ENCODE results near the gene GUCY2C. TPM values are rescaled to one million over a fixed set of nuclear protein-coding genes. Genes with fewer than 3 reads are reported as not detected.

The GUCY2C gene
- total RNA-seq, 3 donors from 2014 or later, result 1.3 TPM; not detected in 2

DNA sequence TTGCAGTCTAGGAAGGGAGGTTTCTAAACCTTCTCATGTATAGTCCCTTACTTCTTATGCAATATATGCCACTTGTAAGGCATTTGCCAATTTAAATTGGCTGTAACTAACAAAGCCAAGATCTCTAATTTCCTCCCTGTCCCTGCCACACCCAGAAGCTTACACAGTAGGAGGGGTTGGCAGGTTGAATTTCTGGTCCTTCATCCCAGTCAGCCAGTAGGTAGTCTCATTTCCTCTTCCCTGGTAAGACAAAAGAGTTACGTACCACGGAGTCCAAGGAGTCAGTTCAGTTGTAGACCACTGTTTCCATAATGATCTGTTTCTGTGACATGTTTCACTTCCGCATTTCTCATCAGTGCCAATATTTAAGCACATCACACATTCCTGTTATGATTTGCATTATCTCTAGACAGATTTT lies 81.7 kb downstream of the GUCY2C start:
- Histone ChIP-seq H3K4me1 (no peaks in the 10 kb centered on the region), H3K36me3 (no peaks in the 10 kb centered on the region), H3K27ac (no peak overlapping the region), H3K4me3 (no peak overlapping the region), H3K9me3 (peaks cover 0 to 11% of the 10 kb centered on the region in 2 donors), H3K27me3 (no peaks in the 10 kb centered on the region)
- TF ChIP-seq POLR2A (IDR thresholded peaks at IDR 0.05) (no peak), POLR2AphosphoS5 (IDR thresholded peaks at IDR 0.05) (no peak)
- TF ChIP-seq, protein P1, sequence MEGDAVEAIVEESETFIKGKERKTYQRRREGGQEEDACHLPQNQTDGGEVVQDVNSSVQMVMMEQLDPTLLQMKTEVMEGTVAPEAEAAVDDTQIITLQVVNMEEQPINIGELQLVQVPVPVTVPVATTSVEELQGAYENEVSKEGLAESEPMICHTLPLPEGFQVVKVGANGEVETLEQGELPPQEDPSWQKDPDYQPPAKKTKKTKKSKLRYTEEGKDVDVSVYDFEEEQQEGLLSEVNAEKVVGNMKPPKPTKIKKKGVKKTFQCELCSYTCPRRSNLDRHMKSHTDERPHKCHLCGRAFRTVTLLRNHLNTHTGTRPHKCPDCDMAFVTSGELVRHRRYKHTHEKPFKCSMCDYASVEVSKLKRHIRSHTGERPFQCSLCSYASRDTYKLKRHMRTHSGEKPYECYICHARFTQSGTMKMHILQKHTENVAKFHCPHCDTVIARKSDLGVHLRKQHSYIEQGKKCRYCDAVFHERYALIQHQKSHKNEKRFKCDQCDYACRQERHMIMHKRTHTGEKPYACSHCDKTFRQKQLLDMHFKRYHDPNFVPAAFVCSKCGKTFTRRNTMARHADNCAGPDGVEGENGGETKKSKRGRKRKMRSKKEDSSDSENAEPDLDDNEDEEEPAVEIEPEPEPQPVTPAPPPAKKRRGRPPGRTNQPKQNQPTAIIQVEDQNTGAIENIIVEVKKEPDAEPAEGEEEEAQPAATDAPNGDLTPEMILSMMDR (IDR thresholded peaks at IDR 0.05), result no peak
- intact Hi-C loops (cut with DNase I; ENCODE audit: low total_unique reads), result no loop called here
- DNase-seq (ENCODE audit: low spot score in 2 of 2), result no peak

GRCh38 chr12:14613718-14614117 lies 82.7 kb downstream of the GUCY2C start:
- Histone ChIP-seq H3K4me3 (no peak overlapping the region), H3K27ac (no peak overlapping the region), H3K27me3 (no peaks in the 10 kb centered on the region), H3K4me1 (no peaks in the 10 kb centered on the region), H3K36me3 (no peaks in the 10 kb centered on the region), H3K9me3 (peaks cover 0 to 13% of the 10 kb centered on the region in 2 donors)
- DNase-seq (ENCODE audit: low spot score in 2 of 2), result no peak
- intact Hi-C loops (cut with DNase I; ENCODE audit: low total_unique reads), result no loop called here
- TF ChIP-seq, protein P1 (IDR thresholded peaks at IDR 0.05), result no peak
- TF ChIP-seq POLR2A (IDR thresholded peaks at IDR 0.05) (no peak), POLR2AphosphoS5 (IDR thresholded peaks at IDR 0.05) (no peak)

DNA sequence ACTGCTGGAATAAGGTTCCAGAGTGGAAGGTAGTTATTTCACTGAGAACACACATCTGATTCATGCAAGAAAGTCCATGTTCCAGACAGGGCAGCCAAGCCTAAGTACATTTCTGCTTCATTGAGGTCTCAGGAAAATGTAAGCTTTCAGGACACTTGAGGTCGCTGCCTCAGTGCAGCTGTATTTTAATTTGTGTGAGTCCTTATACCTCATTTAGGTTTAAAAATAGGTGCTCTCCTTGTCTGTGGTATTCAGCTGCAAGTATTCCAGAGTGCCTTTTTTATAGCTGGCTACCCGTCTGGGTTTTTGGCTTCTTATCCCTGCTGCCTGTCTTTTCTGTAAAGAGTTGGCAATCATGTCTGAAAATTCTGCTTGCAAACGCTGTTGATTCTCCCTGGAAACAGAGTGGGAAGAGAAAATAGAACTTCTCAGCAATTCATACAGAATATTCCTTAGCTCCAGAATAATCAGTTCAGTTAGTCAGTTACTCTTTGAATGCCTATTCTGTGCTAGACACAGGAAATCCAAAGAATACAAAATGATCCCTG lies 83.4 kb downstream of the GUCY2C start:
- Histone ChIP-seq H3K9me3 (peaks cover 0 to 19% of the 10 kb centered on the region in 2 donors), H3K4me1 (no peaks in the 10 kb centered on the region), H3K4me3 (no peak overlapping the region), H3K27ac (no peak overlapping the region), H3K36me3 (no peaks in the 10 kb centered on the region), H3K27me3 (no peaks in the 10 kb centered on the region)
- intact Hi-C loops (cut with DNase I; ENCODE audit: low total_unique reads), result no loop called here
- DNase-seq (ENCODE audit: low spot score in 2 of 2), result no peak
- no peak for TF ChIP-seq POLR2A (IDR thresholded peaks at IDR 0.05)
- TF ChIP-seq, protein P1 (IDR thresholded peaks at IDR 0.05), result no peak
- TF ChIP-seq POLR2AphosphoS5 (IDR thresholded peaks at IDR 0.05), result no peak

DNA sequence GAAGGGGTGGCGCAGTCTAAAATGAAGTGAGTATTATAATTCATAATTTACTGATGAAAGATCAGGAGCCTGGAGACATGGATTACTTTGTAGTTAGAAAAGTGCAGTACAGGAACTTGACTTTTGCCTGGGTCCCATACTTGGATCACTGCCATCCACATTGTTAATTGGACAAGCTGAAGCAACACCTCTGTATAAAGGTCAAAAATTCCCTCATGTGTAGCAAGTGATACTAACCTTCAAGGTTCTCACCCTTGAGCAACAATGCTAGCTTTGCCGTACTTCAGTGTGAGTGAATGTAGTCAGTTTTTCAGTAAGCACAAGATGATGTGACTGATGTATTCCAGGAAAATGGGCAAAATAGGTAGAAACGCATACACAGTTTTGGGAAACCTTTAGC lies 84.1 kb downstream of the GUCY2C start:
- Histone ChIP-seq H3K4me3 (no peak overlapping the region), H3K4me1 (no peaks in the 10 kb centered on the region), H3K27me3 (no peaks in the 10 kb centered on the region), H3K9me3 (peaks cover 0 to 23% of the 10 kb centered on the region in 2 donors), H3K36me3 (no peaks in the 10 kb centered on the region), H3K27ac (no peak overlapping the region)
- no peak for TF ChIP-seq POLR2AphosphoS5 (IDR thresholded peaks at IDR 0.05)
- TF ChIP-seq POLR2A (IDR thresholded peaks at IDR 0.05), result no peak
- TF ChIP-seq, protein P1 (IDR thresholded peaks at IDR 0.05), result no peak
- no peak for DNase-seq (ENCODE audit: low spot score in 2 of 2)
- intact Hi-C loops (cut with DNase I; ENCODE audit: low total_unique reads), result no loop called here

- Histone ChIP-seq H3K4me3 (no peak overlapping the region), H3K27ac (no peak overlapping the region), H3K9me3 (peaks cover 0 to 28% of the 10 kb centered on the region in 2 donors), H3K27me3 (no peaks in the 10 kb centered on the region), H3K36me3 (no peaks in the 10 kb centered on the region), H3K4me1 (no peaks in the 10 kb centered on the region)
- DNase-seq (ENCODE audit: low spot score in 2 of 2), result no peak
- intact Hi-C loops (cut with DNase I; ENCODE audit: low total_unique reads), result no loop called here
- no peak for TF ChIP-seq POLR2AphosphoS5 (IDR thresholded peaks at IDR 0.05)
- no peak for TF ChIP-seq POLR2A (IDR thresholded peaks at IDR 0.05)
- TF ChIP-seq, protein P1 (IDR thresholded peaks at IDR 0.05), result no peak
Measured at GRCh38 chr12:14611640-14612203, 84.7 kb downstream of the GUCY2C start.
